HG02885 (cell line): ENCODE results near the gene BEAN1.
A peak's percentile ranks its signal among the peaks of the same experiment; 100 is the strongest.
"Not testable (repeated sequence)": the region's sequence is repeated elsewhere in the genome, so short reads cannot be mapped to it uniquely, and the experiment has no call there.

Experiments
- ATAC-seq: cut with Tn5 transposase; IDR thresholded peaks from one replicate; pipeline ENCODE4 v1.9.1; 2021; ENCODE audit warnings: mild to moderate bottlenecking; ENCODE audit not compliant: unreplicated experiment, poor library complexity

Gene BEAN1

GRCh38 chr16:66481081-66481942 lies 54.2 kb downstream of the BEAN1 start:
- no peak for ATAC-seq

GRCh38 chr16:66481943-66482390 lies 54.9 kb downstream of the BEAN1 start:
- ATAC-seq: no peak

GRCh38 chr16:66483689-66484452 lies 56.8 kb downstream of the BEAN1 start:
- ATAC-seq: peak; percentile 65

GRCh38 chr16:66484453-66485213 lies 57.5 kb downstream of the BEAN1 start:
- no peak for ATAC-seq

GRCh38 chr16:66485376-66485775 lies 58.3 kb downstream of the BEAN1 start:
- no peak for ATAC-seq

GRCh38 chr16:66486199-66486772 lies 59.2 kb downstream of the BEAN1 start:
- ATAC-seq: no peak

GRCh38 chr16:66486773-66487579 lies 59.9 kb downstream of the BEAN1 start:
- ATAC-seq: no peak

GRCh38 chr16:66487580-66488275 lies 60.6 kb downstream of the BEAN1 start:
- no peak for ATAC-seq

- no peak for ATAC-seq
Measured at GRCh38 chr16:66488505-66488904, 61.4 kb downstream of the BEAN1 start.

- ATAC-seq: no peak
Measured at GRCh38 chr16:66489385-66489784, 62.3 kb downstream of the BEAN1 start.

GRCh38 chr16:66489818-66490217 lies 62.7 kb downstream of the BEAN1 start:
- ATAC-seq: no peak

- ATAC-seq: no peak
Measured at GRCh38 chr16:66490774-66491715, 64.0 kb downstream of the BEAN1 start.

- ATAC-seq: no peak
Measured at GRCh38 chr16:66491716-66492064, 64.6 kb downstream of the BEAN1 start.

- ATAC-seq: no peak
Measured at GRCh38 chr16:66493490-66494401, 66.7 kb downstream of the BEAN1 start.

- ATAC-seq: no peak
Measured at GRCh38 chr16:66494916-66495315, 67.8 kb downstream of the BEAN1 start.

- no peak for ATAC-seq
Measured at GRCh38 chr16:66495440-66495839, 68.3 kb downstream of the BEAN1 start.

GRCh38 chr16:66496226-66496625 lies 69.1 kb downstream of the BEAN1 start:
- not testable (repeated sequence) for ATAC-seq
